GM18505 (cell line): Measurements from ENCODE around the gene MVB12A.

Experiments
- ATAC-seq: cut with Tn5 transposase; IDR thresholded peaks from one replicate; pipeline ENCODE4 v1.9.1; 2021; ENCODE audit not compliant: unreplicated experiment
- POLR2A ChIP-seq: IDR thresholded peaks from 4 replicates; pipeline ENCODE4 v1.6.1; 2011; ENCODE audit warnings: borderline replicate concordance; ENCODE audit not compliant: insufficient read depth, insufficient read length; ENCODE audit errors: extremely low read depth

Gene MVB12A

DNA sequence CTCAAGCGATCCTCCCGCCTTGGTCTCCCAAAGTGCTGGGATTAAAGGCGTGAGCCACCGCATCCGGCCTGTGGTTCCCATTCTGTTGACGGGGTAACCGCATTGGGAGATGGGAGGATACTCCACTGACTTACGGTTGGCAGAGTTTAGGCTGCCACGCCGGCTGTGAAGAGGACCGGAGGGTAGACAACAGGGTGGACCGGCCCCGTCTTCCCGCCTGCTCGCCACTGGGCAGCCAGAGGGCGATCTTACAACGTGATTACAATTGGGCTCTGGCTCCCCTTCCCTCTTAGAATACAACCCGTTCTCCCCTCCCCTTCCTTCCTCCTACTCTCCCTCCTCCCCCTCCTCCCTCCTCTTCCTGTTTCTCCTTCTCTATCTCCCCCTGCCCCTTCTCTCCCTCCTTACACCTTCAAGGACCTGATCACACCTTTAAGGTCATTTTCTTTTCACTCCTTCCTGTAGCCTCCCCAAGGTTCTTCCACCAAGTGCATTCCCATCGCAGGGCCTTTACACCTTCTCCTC, 24.9 kb upstream of the MVB12A start:
- no peak for ATAC-seq
- peak; percentile 46 for TF ChIP-seq POLR2A

DNA sequence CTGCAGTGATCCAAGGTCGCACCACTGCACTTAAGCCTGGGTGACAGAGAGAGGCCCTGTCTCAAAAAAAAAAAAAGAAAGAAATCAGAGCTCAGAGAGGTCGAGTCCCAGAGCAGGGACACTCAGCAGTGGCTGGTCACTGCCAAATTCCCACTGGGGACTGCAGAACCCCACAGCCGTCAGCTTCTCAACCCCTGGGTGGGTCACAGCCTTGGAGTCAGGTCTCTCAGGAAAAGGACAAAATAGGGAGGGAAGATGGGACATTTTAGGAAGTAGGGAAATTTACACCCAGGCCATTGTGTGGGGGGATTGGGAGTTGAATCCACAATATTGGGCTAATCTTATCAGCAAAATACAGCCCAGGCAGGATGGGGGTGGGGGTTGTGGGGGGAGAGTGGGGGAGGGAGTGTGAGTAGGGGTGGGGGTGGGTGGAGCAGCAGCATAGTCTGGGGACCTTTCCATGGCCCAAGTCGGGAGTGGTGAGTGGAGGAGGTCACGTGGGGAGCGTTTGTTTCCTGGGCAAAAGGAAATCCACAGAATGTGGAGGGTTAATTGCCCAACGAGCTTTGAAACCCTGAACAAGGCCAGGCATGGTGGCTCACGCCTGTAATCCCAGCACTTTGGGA, 20.8 kb upstream of the MVB12A start:
- no peak for TF ChIP-seq POLR2A
- ATAC-seq, result no peak

DNA sequence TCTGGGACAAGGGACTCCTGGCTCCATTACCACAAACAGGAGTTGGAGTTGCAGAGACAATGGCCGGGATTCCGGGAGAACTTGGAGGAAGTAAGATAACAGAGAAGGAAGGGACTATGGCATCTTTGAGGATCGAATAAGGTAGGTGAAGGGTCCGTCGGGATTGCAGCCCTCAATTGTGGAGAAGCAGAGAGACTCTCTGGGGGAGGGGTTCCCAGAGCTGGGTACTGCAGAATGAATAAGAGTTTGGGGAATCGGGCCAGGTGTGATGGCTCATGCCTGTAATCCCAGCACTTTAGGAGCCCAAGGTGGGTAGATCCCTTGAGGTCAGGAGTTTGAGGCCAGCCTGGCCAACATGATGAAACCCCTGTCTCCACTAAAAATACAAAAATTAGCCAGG, 18.2 kb upstream of the MVB12A start:
- TF ChIP-seq POLR2A, result no peak
- no peak for ATAC-seq

DNA sequence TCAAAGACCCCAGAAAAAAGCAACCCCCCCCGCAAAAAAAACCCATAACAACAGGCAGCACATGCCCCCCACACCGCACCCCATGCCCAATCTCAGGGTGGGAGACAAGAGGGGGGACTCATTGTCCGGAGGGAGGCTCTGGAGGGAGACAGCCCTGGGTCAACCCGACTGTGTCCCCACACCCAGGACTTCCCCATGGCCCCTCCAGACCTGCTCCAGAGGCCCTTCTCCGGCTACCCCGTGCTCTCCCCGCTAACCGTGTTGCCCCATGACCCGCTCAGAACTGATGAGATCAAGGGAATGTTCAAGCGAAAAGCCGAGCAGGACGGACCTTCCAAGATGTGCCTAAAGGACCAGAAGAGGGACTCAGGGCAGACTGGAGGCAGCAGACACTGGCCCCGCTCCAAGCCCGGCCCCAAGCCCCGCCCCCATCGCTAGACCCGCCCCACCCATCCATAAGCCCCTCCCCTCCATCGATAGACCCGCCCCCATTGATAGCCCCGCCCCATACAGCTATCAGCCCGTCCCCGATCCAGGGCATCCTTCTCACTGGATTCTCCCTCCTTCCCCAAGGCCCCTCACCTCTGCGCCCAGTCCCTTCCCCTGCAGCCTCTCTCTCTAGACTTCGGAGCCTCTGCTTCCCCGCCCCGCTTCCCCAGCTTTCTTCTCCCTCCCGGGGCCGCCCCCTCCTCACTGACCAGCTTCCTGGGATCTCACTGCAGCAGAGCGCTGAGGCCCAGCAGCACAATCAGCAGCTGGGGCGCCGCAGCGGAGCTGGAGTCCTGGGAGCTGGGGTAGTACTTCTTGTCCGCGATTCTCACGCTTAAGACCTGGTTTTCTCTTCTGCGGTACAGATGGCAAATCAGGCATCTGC, 16.6 kb upstream of the MVB12A start:
- no peak for ATAC-seq
- TF ChIP-seq POLR2A, result no peak

DNA sequence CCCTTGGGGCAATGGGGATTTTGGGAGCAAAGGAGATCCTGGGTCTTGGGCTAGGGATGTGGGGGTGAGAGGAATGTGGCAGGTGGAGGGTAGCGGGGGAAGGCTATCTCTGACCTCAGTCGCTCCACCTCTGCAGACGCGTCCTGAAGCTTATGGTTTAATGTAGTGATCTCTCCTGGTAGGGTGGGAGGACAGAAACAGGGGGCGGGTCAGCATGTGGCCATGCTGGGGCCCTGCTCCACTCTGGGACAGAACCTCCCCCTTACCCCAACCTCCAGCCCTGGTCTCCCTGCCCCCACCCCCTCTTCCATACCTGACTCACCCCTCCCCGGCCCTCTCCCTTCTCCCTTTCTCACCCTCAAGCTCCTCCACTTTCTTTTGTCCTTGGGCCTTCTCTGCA, 15.8 kb upstream of the MVB12A start:
- TF ChIP-seq POLR2A, result no peak
- no peak for ATAC-seq

DNA sequence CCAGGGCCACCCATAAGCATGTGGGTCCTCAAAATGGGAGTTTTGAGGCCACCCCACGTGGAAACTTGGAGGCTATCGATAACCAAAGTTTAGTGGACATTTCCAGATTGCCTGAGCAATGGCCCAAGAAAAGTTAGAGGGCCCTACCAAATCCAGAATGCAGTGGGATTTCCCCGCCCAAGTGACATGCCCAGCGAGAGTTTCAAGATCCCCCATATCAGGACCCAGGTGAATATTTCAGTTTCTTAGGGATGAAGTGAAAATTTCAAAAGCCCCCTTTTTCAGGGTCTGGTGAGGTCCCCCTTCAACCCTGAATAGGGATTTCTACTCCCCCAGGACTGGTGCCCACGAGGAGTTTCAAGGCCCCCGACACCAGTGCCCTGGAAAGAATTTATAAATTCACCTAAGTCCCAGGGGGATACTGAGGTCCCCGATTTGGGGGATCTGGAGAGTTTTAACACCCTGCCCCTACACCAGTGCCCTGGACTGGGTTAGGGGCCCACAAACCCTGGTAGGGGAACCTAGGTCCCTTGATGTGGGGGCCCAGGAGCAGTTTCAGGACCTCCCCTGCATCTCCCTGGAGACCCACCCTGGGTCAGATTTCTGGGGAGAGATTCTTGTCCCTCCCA, 15.1 kb upstream of the MVB12A start:
- peak; percentile 6 for ATAC-seq
- TF ChIP-seq POLR2A, result no peak

DNA sequence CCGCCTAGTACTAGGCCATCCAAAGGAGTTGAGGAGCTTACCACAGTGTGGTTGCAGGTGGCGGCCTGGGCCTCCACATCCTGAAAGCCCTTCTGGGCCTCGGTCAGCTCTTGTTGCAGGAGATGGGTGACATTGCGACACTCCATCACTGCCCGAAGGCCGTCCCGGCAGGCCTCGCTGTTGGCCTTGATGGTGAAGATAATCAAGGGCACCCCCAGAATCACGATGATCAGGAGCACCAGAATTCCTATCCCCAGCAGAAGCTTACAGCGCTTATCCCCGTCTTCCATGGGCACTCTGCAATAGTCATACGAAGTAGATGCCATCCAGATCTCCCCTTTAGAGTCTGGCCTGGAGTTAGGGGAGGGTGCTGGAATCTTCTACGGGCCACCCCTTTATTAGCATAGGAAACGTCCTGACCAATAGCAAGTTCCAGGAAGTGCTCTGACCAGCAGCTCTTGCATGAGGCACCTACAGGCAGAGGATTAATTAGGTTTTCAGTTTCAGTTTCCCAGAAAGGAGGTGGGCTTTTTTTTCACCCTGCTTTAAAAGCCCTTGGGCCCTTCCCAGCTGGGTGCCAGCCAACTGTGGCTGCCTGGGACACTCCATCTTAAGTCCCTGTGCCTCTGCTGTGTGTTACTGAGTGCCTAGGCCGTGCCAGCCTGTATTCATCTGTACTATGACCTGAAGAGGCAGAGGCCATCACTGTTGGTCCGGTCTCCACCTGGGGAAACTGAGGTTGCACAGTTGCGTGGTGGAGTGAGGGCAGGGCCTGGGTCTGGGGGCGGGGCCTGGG, 14.4 kb upstream of the MVB12A start, which contains the start of gene BST2:
Gene BST2, minus strand, starts transcription at position 381 of the 796 bp plus-strand sequence. Its CDS starts 55 bp downstream, at position 326.
- peak; percentile 78 for TF ChIP-seq POLR2A
- peak; percentile 52 for ATAC-seq

DNA sequence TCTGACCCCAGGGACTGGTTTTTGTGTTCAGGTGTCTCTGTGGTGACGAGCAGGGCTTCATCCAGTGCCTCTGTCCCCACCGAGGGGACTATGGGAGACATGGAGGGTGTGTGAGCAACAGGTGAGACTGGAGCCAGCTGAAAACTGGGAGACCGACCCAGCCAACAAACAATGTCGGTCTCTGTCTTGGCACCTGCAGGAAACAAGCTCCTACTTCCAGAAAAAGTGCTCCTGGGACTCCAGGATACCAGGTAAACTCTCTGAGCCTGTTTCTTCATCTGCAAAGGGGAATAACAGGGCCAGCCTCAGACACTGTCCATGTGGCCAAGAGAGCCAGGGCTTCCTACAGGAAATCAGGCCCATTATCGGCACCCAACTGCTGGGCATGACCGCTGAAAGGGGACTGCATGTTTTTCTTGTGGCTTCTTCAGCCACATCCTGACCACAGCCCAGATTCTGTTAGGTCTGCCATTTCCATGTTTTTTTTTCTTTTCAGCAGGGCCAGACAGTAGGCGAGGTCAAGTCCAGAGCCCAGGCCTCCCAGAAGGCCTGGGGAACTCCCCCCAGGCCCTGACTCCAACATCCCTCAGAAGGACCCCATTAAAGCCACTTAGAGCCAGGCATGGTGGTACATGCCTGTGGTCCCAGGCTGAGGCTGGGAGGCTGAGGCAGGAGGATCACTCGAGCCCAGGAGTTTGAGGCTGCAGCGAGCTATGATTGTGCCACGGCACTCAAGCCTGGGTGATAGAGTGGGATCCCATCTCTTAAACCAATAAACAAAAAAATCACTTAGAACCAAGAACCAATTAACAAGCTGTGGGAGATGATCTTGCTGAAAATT, 13.6 kb upstream of the MVB12A start:
- ATAC-seq, result peak; percentile 7

DNA sequence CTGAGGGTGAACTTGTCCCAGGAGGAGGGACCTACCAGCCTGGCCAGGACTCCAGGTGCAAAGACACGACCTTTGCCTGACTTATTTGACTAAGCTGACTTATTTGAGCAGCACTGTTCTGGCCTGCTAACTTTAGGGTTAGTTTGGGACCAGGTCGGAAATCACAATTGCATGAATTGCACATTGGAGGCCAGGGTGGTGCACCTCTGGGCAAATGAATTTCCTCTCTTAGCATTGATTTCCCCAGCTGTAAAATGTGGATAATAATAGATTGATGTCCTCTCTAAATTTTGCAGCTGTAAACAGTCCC, 13.0 kb upstream of the MVB12A start:
- no peak for TF ChIP-seq POLR2A
- ATAC-seq, result no peak

More for the DNA sequence above, 13.6 kb upstream of the MVB12A start:
- TF ChIP-seq POLR2A, result peak; percentile 40

DNA sequence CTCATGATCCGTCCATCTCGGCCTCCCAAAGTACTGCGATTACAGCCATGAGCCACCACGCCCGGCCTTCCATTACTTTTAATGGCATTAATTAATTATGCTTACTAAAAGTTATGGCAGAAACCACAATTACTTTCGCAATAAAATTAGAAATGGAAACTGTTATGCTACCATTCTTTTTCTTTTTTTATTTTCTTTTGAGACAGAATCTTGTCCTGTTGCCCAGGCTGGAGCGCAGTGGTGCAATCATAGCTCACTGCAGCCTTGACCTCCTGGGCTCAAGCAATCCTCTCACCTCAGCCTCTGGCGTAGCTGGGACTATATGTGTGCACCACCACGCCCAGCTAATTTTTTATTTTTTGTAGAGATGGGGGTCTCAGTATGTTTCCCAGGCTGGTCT, 9.9 kb upstream of the MVB12A start:
- no peak for TF ChIP-seq POLR2A
- ATAC-seq, result no peak

DNA sequence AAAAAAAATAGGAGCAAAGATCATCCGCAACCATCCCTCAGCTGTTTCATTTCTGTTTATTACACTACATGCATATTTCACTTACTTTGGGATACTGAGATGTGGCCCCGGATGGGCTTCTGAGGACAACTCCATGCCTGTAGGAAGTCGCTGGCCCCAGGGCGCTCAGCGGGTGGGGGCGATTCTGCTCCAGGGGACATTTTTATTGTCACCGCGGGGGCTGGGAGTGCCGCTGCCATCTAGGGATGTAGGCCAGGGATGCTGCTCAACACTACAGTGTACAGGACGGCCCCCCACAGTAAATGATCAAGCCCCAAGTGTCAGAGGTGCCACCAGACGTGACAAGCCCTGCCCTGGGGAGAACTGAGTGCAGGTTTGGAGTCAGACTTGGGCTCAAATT, 8.0 kb upstream of the MVB12A start:
- ATAC-seq, result no peak
- no peak for TF ChIP-seq POLR2A

DNA sequence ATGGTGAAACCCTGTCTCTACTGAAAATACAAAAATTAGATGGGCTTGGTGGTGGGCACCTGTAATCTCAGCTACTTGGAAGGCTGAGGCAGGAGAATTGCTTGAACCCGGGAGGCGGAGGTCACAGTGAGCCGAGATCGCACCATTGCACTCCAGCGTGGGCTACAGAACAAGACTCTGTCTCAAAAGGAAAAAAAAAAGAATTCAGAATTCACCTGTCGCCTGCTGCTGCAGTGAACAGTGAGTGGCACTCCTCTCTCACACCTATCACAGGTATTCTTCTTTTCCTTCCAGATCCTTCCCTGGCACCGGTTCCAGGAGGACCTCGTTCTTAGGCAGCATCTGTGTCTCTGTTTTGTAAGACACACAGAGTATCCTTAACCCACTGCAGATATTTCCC, 5.8 kb upstream of the MVB12A start:
- ATAC-seq, result no peak
- TF ChIP-seq POLR2A, result no peak
